ENCODE data around the gene PPID.
"Not testable (repeated sequence)": the region's sequence is repeated elsewhere in the genome, so short reads cannot be mapped to it uniquely, and the experiment has no call there.

The PPID gene

DNA sequence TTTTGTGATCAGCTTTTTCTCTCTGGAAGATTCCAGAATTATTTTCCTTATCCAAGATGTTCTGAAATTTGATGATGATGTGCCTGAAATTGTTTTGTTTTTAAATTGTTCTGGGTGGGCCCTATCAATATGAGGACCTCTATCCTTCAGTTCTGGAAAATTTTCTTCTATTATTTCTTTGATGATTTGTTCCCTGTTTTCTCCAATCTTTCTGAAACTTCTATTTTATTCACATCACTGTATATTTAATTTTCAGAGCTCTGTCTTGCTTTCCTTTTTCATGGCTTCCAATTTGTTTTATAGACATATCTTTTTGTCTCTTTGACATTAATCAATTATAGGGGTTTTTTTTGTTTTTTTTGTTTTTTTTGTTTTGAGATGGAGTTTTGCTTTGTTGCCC, 33.4 kb upstream of the PPID start:
- DNase-seq (ENCODE audit: low read depth), result no peak
- no peak for TF ChIP-seq CTCF (conservative IDR thresholded peaks at IDR 0.05; ENCODE audit: low read length)
- H3K4me3 ChIP-seq (ENCODE audit: low read length), result no peak overlapping the region

GRCh38 chr4:158755819-158756218, 32.6 kb upstream of the PPID start:
- DNase-seq (ENCODE audit: low read depth); H3K4me3 ChIP-seq (ENCODE audit: low read length): not testable (repeated sequence)

DNA sequence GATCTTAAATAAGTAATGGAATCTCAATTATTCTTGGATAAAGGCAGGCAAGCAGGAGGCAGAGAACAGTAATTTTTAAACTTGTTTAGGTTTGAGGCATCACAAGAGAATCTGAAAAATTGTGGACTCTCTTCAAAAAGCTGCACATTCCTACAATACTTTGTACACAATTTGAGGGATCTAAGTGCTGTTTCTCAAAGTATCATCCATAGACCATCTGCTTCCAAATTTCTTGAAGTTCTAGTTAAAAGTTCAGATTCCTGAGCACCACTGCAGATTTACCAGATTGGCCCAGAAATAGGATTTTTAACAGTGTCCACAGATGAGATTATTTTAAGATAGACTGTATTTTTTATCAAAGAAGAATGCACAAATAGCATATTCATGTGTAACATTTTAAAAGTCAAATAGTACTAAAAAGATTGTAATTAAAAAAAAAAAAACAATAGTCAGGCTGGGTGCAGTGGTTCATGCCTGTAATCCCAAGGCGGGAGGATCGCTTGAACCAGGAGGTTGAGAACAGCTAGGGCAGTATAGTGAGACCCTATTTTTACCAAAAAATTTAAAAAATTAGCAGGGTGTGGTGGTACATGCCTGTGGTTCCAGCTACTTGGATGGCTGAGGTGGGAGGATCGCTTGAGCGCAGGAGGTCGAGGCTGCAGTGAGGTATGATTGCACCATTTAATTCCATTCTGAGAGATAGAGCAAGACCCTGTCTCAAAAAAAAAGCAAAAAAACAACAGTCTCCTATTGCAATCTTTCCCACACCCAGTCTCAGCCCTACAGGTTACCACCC, 31.4 kb upstream of the PPID start:
- peak; percentile 96 for DNase-seq (ENCODE audit: low read depth)
- TF ChIP-seq CTCF (conservative IDR thresholded peaks at IDR 0.05; ENCODE audit: low read length), result no peak

GRCh38 chr4:158750379-158750778, 27.2 kb upstream of the PPID start:
- DNase-seq (ENCODE audit: low read depth), result peak; percentile 95
- H3K4me3 ChIP-seq (ENCODE audit: low read length), result no peak overlapping the region
- no peak for TF ChIP-seq CTCF (conservative IDR thresholded peaks at IDR 0.05; ENCODE audit: low read length)

More for the DNA sequence above, 31.4 kb upstream of the PPID start:
- no peak overlapping the region for H3K4me3 ChIP-seq (ENCODE audit: low read length)

- H3K4me3 ChIP-seq (ENCODE audit: low read length); DNase-seq (ENCODE audit: low read depth): not testable (repeated sequence)
Measured at GRCh38 chr4:158746537-158746936, 23.3 kb upstream of the PPID start.

GRCh38 chr4:158741326-158742021, 18.3 kb upstream of the PPID start:
- no peak for TF ChIP-seq CTCF (conservative IDR thresholded peaks at IDR 0.05; ENCODE audit: low read length)
- H3K4me3 ChIP-seq (ENCODE audit: low read length), result no peak overlapping the region
- DNase-seq (ENCODE audit: low read depth), result no peak

- TF ChIP-seq CTCF (conservative IDR thresholded peaks at IDR 0.05; ENCODE audit: low read length), result no peak
Measured at GRCh38 chr4:158739600-158739999, 16.4 kb upstream of the PPID start.

DNA sequence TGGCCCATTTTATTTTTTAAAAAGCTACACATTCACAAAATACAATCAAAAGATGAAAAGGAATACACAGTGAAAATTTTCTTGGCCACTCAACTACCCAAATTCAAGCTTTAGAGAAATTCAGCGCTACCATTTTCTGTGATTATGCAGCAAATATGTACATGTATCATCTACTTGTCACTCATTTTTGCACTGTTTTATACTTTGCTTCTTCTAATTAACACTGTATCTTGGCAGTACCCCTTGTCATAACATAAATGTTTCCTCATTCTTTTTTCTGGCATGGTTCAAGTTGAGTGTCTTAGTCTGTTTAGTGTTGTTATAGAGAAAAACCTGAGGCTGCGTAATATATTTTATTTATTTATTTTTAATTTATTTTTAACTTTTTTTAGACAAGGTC, 15.7 kb upstream of the PPID start:
- no peak for DNase-seq (ENCODE audit: low read depth)
- H3K4me3 ChIP-seq (ENCODE audit: low read length), result no peak overlapping the region
- no peak for TF ChIP-seq CTCF (conservative IDR thresholded peaks at IDR 0.05; ENCODE audit: low read length)

More at GRCh38 chr4:158739600-158739999, 16.4 kb upstream of the PPID start:
- H3K4me3 ChIP-seq (ENCODE audit: low read length), result no peak overlapping the region
- no peak for DNase-seq (ENCODE audit: low read depth)

Measured in AG10803 (cell line).